Measurements from ENCODE around the gene GMPR2.

DNA sequence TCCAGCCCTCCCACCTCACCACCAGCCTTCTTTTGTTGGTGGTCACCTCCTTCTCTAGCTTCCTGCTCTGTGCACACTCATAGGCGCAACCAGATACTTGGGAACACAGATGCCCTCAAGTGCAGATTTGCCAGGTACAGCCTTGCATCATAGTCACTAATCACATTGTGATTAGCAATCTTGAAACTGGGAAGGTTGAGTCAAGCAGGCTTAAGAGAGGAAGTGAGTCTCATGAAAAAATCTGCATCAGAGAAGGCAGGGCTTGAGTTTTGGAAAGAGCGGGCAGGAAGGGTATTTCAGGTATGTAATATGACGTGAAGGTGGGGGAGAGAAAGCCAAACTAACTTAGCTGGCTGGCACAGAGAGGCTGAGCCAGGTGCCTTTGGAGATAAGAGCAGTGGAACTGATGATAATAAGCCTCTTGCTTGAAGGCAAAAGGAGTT lies 41.4 kb downstream of the GMPR2 start:
- TF ChIP-seq, protein P1, sequence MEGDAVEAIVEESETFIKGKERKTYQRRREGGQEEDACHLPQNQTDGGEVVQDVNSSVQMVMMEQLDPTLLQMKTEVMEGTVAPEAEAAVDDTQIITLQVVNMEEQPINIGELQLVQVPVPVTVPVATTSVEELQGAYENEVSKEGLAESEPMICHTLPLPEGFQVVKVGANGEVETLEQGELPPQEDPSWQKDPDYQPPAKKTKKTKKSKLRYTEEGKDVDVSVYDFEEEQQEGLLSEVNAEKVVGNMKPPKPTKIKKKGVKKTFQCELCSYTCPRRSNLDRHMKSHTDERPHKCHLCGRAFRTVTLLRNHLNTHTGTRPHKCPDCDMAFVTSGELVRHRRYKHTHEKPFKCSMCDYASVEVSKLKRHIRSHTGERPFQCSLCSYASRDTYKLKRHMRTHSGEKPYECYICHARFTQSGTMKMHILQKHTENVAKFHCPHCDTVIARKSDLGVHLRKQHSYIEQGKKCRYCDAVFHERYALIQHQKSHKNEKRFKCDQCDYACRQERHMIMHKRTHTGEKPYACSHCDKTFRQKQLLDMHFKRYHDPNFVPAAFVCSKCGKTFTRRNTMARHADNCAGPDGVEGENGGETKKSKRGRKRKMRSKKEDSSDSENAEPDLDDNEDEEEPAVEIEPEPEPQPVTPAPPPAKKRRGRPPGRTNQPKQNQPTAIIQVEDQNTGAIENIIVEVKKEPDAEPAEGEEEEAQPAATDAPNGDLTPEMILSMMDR (IDR thresholded peaks at IDR 0.05), result no peak
- TF ChIP-seq EZH2 (IDR thresholded peaks at IDR 0.05), result no peak
